Activated T-cell treated with anti-CD3 and anti-CD28 coated beads for 4 hours (primary cell): ENCODE measurements around the gene ORMDL3.
A peak's percentile ranks its signal among the peaks of the same experiment; 100 is the strongest.
"Not testable (repeated sequence)": the region's sequence is repeated elsewhere in the genome, so short reads cannot be mapped to it uniquely, and the experiment has no call there.

Source experiments
- DNase-seq: peaks from one replicate; pipeline ENCODE4 v3.0.0-alpha.2; 2020

Gene ORMDL3

GRCh38 chr17:39949028-39949427, 21.6 kb upstream of the ORMDL3 start:
- no peak for DNase-seq

GRCh38 chr17:39948489-39948828, 21.1 kb upstream of the ORMDL3 start:
- not testable (repeated sequence) for DNase-seq

GRCh38 chr17:39946551-39947330, 19.3 kb upstream of the ORMDL3 start:
- DNase-seq: no peak

GRCh38 chr17:39944393-39944711, 17.0 kb upstream of the ORMDL3 start:
- no peak for DNase-seq

- DNase-seq: no peak
Observed at GRCh38 chr17:39943702-39944392, 16.4 kb upstream of the ORMDL3 start.

DNA sequence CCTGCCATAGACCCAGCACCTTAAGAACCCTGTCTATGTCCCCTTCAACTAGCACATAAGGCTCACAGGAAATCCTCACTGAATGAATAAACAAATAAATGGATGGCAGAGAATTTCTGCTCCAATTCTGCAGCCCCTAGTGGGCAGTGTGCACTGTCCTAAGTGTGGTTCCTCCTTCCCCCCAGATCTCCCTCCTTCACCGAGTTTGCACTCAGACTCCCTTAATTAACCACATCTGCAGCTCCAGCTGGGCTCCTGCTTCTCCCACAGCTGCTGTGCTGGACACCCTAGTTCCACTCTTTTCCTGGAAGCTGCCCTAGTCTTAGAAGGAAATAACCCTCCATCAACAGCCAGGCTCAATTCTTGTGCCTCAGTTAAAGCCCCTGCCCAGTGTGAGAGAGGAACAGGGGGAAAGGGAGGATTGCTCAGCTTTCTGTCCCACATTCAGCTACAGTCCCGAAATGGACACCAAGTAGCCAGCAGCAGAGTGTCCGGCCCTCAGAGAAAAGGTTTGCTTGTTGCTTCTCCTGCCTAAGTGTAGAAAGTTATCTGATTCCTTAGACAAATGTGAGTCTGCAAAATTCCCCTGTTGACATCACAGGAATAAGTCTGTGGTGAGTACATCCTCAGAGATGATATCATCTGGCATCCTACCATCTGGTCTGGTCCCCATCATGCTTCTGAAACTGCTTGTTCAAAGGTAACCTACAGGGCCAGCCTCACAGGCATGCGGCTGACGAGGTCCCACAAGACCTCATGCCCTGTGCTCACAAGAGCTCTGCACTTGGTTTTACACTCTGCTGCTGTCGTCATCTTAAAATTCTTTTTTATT, 12.4 kb upstream of the ORMDL3 start:
- DNase-seq: no peak

- DNase-seq: no peak
Observed at GRCh38 chr17:39939106-39939505, 11.7 kb upstream of the ORMDL3 start.

GRCh38 chr17:39938140-39938869, 10.9 kb upstream of the ORMDL3 start:
- DNase-seq: no peak

DNA sequence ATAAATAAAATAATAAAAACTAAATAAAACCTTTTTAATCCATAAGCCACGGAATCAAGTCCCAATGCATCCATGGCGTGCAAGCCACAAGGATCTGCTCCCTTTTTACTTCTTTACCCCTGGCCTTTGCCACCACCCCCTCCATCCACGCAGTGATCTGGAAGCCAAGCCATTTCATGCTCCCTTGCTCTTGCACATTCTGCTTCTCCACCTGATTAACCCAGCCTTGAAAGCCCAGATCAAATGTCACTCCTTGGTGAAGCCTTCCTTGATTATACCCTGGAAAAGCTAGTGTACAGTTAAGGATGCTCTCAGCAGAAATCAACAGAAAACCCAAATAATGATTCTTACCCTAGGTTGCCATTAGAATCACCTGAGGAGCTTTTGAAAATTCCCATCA, 10.0 kb upstream of the ORMDL3 start:
- DNase-seq: no peak

- DNase-seq: no peak
Observed at GRCh38 chr17:39935909-39936308, 8.5 kb upstream of the ORMDL3 start.

DNA sequence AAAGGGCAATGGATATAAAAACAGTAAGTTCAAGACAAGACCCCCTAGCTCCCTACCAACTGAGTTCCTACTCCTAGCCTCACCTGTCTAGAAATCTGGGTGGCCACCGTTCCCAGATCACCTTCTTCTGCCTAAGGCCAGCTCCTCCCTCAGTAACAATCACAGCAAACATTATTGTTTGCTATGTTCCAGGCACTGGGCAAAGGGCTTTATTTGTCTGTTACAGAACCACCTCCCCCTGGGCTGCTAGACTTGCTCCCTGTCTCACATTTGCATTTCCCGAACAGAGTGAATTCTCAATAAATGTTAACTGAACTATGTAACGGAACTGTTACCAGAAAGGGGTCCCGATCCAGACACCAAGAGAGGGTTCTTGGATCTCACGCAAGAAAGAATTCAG, 6.9 kb upstream of the ORMDL3 start:
- no peak for DNase-seq

DNA sequence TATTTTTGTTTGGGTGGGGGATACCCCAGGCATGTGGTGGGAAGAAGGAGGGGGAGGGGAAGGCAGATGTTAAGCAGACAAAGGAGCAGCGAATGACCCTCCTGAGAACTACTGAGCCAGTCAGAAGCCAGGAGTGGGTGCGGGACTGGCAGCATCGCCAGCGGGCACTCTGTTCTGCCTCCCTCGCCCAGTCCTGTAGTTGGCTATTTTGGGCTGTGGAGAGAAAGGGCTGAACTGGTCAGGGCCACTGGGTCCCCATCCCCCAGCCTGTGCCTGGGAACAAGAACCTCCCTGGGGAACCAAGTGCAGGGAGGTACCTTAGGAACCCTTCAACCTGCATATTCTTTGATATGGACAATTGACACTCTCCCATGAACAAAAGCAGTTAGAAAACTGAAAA, 6.5 kb upstream of the ORMDL3 start:
- no peak for DNase-seq

DNA sequence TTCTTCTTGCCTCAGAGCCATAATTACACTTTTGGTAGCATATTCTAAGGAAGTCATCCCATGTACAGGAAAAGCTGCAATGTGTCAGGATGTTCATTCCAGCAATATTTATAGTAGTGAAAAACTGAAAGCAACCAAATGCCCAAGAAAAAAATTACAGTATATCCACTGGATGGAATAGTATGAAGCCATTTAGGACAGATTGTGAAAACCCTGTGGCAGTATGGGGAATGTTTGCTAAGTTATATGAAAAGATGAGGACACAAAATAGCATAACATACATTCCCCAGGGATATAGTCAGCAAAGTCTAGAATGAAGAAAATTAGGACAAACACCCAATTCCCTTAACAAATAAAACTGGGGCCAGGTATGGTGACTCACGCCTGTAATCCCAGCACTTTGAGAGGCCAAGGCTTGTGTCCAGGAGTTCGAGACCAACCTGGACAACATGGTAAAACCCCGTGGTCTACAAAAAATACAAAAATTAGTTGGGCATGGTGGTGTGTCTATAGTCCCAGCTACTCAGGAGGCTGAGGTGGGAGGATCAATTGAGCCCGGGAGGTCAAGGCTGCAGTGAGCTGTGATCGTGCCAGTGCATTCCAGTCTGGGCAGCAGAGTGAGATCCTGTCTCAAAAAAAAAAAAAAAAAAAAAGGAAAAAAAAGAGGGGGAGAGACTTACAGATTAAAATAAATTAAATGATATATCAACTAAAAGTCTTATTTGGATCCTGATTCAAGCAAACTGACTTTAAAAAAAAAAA, 2.4 kb upstream of the ORMDL3 start:
- DNase-seq: no peak

- DNase-seq: no peak
Observed at GRCh38 chr17:39928858-39929645, 1.7 kb upstream of the ORMDL3 start.

- DNase-seq: no peak
Observed at GRCh38 chr17:39927929-39928857, 792 bp upstream of the ORMDL3 start.

- DNase-seq: peak; percentile 28
Observed at GRCh38 chr17:39926588-39927100, 757 bp downstream of the ORMDL3 start.

GRCh38 chr17:39926135-39926587, 1.2 kb downstream of the ORMDL3 start:
- DNase-seq: no peak

- DNase-seq: no peak
Observed at GRCh38 chr17:39925282-39926134, 1.9 kb downstream of the ORMDL3 start.

GRCh38 chr17:39924691-39925055, 2.7 kb downstream of the ORMDL3 start:
- no peak for DNase-seq
